ENCODE results near the gene METRN.

DNA sequence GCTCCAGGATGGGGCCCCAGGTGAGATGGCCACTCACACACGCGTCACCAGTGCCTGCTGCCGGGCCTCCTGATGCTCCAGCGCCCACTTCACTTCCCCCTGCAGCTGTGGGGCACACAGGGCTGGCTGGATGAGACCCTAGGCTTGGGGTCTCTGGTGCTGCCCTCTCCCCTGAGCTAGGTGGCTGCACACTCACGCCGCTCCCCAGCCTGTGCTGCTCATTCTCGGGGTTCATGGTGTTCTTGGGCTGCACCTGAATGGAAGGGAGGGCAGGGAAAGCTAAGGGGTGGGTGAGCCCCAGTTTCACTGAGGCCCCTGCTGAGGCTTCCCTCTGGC, 10.1 kb downstream of the METRN start:
- no peak for TF ChIP-seq POLR2A (IDR thresholded peaks at IDR 0.05)
- TF ChIP-seq, protein P1, sequence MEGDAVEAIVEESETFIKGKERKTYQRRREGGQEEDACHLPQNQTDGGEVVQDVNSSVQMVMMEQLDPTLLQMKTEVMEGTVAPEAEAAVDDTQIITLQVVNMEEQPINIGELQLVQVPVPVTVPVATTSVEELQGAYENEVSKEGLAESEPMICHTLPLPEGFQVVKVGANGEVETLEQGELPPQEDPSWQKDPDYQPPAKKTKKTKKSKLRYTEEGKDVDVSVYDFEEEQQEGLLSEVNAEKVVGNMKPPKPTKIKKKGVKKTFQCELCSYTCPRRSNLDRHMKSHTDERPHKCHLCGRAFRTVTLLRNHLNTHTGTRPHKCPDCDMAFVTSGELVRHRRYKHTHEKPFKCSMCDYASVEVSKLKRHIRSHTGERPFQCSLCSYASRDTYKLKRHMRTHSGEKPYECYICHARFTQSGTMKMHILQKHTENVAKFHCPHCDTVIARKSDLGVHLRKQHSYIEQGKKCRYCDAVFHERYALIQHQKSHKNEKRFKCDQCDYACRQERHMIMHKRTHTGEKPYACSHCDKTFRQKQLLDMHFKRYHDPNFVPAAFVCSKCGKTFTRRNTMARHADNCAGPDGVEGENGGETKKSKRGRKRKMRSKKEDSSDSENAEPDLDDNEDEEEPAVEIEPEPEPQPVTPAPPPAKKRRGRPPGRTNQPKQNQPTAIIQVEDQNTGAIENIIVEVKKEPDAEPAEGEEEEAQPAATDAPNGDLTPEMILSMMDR (IDR thresholded peaks at IDR 0.05), result no peak
